ENCODE results near the gene BCKDHB. TPM values are rescaled to one million over a fixed set of nuclear protein-coding genes. Genes with fewer than 3 reads are reported as not detected.

The BCKDHB gene
- 8.5 and 10.4 TPM in 2 replicates for total RNA-seq

GRCh38 chr6:80106418-80107235 lies at the start of gene BCKDHB:
Gene BCKDHB, plus strand, starts transcription at chr6:80106671. Its CDS starts 23 bp downstream, at chr6:80106694.

Other genes starting within 250 kb of the BCKDHB start
- 4.7 and 5.6 TPM in 2 replicates for gene ELOVL4, start 159.1 kb upstream of the BCKDHB start, total RNA-seq
- 2.8 and 4.0 TPM in 2 replicates for gene TTK, start 102.0 kb upstream of the BCKDHB start, total RNA-seq